ENCODE measurements around the gene OLFM2. TPM values are rescaled to one million over a fixed set of nuclear protein-coding genes. Genes with fewer than 3 reads are reported as not detected.

The OLFM2 gene
- polyA plus RNA-seq, 2 of the 4 experiments (the other 2 are of a cell fraction): 6.5 to 8.0 TPM

DNA sequence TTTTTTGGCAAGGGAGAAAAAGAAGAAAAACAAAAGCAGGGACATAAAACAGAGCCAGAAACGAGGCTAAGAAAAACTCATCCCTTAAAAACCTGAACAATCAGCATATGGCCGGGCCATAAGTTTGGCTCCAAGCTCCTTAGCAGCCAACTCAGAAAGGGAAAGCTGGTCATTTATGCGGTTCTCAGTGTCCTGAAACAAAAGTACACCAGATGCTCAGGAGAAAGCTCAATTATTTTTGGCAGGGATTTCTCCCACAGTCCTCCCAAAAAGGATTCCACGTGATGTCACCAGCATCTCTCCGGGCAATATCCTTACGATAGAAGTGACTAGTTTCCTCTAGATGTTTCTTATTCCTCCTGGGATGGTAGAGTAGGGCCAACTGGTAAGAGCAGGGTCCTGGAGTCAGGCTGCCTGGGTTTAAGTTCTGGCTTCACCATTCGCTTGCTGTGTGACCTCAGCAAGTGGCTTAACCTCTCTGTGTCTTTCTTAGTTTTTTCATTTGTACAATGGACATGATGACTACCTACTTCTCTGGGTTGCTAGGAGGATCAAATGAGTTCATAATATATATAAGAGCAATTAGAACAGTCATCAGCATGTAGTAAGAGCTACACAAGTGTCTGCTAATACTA lies 67.2 kb downstream of the OLFM2 start:
- DNase-seq (ENCODE audit: low read depth in 1 of 2, low spot score in 1 of 2) (no peak), ATAC-seq (no peak), FAIRE-seq (no peak)
- WGBS (ENCODE audit: missing lambda C conversion rate): 75% methylated on average over 7 of the region's 7 CpGs
- H3K27ac ChIP-seq: no peak overlapping the region
- no peaks in the 10 kb centered on the region for H3K9me3 ChIP-seq
- ChIA-PET POLR2A (interaction anchor here (0.7 kb wide), 1 partner anchor 39 kb away, joined by 4 read pairs; no protein-coding TSS in a partner anchor), CTCF (interaction anchor here (1.0 kb wide), 1 partner anchor 14 kb away, joined by 3 read pairs; no protein-coding TSS in a partner anchor)
- H3K4me2 ChIP-seq: no peak overlapping the region
- H3K4me3 ChIP-seq: no peak overlapping the region
- peak; percentile 18 for TF ChIP-seq ZFP36 (IDR thresholded peaks at IDR 0.05; ENCODE audit: borderline replicate concordance, partially characterized antibody)
- TF ChIP-seq, protein P1, sequence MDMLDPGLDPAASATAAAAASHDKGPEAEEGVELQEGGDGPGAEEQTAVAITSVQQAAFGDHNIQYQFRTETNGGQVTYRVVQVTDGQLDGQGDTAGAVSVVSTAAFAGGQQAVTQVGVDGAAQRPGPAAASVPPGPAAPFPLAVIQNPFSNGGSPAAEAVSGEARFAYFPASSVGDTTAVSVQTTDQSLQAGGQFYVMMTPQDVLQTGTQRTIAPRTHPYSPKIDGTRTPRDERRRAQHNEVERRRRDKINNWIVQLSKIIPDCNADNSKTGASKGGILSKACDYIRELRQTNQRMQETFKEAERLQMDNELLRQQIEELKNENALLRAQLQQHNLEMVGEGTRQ (IDR thresholded peaks at IDR 0.05): no peak
- TF ChIP-seq KDM1A (IDR thresholded peaks at IDR 0.05; ENCODE audit: low read depth): no peak
- TF ChIP-seq RFX5 (IDR thresholded peaks at IDR 0.05): no peak
- H3K4me1 ChIP-seq: no peaks in the 10 kb centered on the region

DNA sequence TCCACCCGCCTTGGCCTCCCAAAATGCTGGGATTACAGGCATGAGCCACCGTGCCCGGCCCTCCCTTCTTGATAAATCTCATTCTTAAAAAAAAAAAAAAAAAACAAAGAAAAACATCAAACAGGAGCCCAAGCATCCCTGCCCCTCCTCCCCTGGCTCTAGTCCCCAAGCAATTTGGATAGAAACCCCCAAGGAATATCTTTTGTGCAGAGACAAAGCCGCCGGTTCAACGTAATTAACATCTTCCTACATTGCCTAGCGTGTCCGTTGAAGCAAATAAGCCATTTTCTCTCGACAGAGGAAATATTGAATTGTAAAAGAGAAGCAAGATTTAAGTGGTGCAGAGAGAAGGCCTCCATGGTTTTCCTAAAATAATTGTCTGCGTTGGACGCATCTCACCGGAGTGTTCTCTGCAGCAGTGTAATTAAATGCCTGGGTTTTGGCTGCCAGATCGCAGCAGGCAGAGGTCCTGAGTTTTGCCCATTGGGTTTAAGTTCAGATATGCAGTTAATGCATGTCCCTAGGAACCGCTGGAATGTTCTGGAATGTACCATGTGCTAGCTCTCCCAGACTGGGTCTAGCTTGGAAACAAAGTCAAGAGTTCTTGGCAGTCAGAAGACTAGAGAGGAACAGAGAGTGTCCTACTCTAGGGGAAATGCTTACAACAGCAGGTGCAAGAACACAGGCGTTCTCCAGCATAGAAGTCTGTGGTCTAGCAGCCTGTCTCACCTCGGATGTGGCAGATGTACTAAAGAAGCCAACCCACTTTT lies 70.4 kb downstream of the OLFM2 start:
- Histone ChIP-seq H3K4me1 (no peaks in the 10 kb centered on the region), H3K9me3 (no peaks in the 10 kb centered on the region), H3K27ac (no peak overlapping the region), H3K4me3 (no peak overlapping the region), H3K4me2 (no peak overlapping the region)
- TF ChIP-seq ZSCAN20 (CRISPR knock-in tag; IDR thresholded peaks at IDR 0.05) (no peak), POLR2A (IDR thresholded peaks at IDR 0.05; ENCODE audit: low read length) (no peak), EHF (CRISPR knock-in tag; IDR thresholded peaks at IDR 0.05) (no peak), ZNF302 (CRISPR knock-in tag; IDR thresholded peaks at IDR 0.05) (no peak), FOXS1 (CRISPR knock-in tag; IDR thresholded peaks at IDR 0.05) (no peak), SMC3 (IDR thresholded peaks at IDR 0.05) (no peak), CEBPB (IDR thresholded peaks at IDR 0.05) (no peak), RAD21 (conservative IDR thresholded peaks at IDR 0.05 in 1 of 2, IDR thresholded peaks at IDR 0.05 in 1 of 2) (no peak), KDM5A (IDR thresholded peaks at IDR 0.05) (no peak), ZFP36 (IDR thresholded peaks at IDR 0.05; ENCODE audit: borderline replicate concordance, partially characterized antibody) (no peak), GATA3 (IDR thresholded peaks at IDR 0.05; ENCODE audit: borderline replicate concordance) (no peak), RCOR1 (IDR thresholded peaks at IDR 0.05; ENCODE audit: low read depth, low read length) (no peak)
- TF ChIP-seq, protein P2, sequence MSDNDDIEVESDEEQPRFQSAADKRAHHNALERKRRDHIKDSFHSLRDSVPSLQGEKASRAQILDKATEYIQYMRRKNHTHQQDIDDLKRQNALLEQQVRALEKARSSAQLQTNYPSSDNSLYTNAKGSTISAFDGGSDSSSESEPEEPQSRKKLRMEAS (IDR thresholded peaks at IDR 0.05): no peak
- TF ChIP-seq, protein P3, sequence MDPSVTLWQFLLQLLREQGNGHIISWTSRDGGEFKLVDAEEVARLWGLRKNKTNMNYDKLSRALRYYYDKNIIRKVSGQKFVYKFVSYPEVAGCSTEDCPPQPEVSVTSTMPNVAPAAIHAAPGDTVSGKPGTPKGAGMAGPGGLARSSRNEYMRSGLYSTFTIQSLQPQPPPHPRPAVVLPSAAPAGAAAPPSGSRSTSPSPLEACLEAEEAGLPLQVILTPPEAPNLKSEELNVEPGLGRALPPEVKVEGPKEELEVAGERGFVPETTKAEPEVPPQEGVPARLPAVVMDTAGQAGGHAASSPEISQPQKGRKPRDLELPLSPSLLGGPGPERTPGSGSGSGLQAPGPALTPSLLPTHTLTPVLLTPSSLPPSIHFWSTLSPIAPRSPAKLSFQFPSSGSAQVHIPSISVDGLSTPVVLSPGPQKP (IDR thresholded peaks at IDR 0.05; ENCODE audit: low read depth, low read length): no peak
- TF ChIP-seq, protein P1 (IDR thresholded peaks at IDR 0.05): no peak
- DNase-seq (ENCODE audit: low read depth in 1 of 2, low spot score in 1 of 2) (no peak), FAIRE-seq (no peak), ATAC-seq (no peak)
- 89% methylated on average over 16 of the region's 16 CpGs for WGBS (ENCODE audit: missing lambda C conversion rate)
- CTCF ChIA-PET: no interaction called here
- POLR2A ChIA-PET: interaction anchor here (0.7 kb wide), 1 partner anchor 250 kb away, joined by 9 read pairs; no protein-coding TSS in a partner anchor

DNA sequence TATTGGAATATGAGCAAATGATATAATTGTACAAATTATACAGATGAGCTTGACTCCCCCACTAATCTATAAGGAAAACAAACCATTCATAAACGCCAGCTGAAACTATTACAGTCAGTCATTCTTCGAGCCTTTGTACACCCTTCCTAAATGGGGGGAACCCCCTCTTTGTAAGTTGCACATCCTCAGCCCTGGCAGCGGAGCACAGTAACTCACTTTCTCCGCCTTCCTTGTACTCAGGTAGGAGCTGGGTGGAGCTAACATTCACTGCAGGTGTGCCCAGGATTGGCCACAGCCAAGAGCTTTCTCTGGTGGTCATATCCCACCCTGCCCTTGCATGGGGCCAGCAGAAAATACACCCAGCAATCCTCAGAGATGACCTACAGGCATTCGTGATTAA lies 72.6 kb downstream of the OLFM2 start:
- 69% methylated on average over 5 of the region's 5 CpGs for WGBS (ENCODE audit: missing lambda C conversion rate)
- ATAC-seq (no peak), DNase-seq (ENCODE audit: low read depth in 1 of 2, low spot score in 1 of 2) (no peak), FAIRE-seq (no peak)
- Histone ChIP-seq H3K9me3 (no peaks in the 10 kb centered on the region), H3K4me1 (no peaks in the 10 kb centered on the region), H3K4me3 (no peak overlapping the region), H3K27ac (no peak overlapping the region), H3K4me2 (no peak overlapping the region)
- CTCF ChIA-PET: no interaction called here
- TF ChIP-seq JUNB (IDR thresholded peaks at IDR 0.05) (no peak), EP300 (IDR thresholded peaks at IDR 0.05) (no peak), MYC (IDR thresholded peaks at IDR 0.05; ENCODE audit: borderline replicate concordance, low read length) (no peak), EHMT2 (IDR thresholded peaks at IDR 0.05; ENCODE audit: low read depth) (no peak), POLR2AphosphoS2 (conservative IDR thresholded peaks at IDR 0.05; ENCODE audit: low read length) (no peak), NPAS2 (CRISPR knock-in tag; IDR thresholded peaks at IDR 0.05; ENCODE audit: borderline replicate concordance) (no peak)
- TF ChIP-seq, protein P4, sequence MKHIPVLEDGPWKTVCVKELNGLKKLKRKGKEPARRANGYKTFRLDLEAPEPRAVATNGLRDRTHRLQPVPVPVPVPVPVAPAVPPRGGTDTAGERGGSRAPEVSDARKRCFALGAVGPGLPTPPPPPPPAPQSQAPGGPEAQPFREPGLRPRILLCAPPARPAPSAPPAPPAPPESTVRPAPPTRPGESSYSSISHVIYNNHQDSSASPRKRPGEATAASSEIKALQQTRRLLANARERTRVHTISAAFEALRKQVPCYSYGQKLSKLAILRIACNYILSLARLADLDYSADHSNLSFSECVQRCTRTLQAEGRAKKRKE (CRISPR knock-in tag; IDR thresholded peaks at IDR 0.05; ENCODE audit: low read depth): no peak
- POLR2A ChIA-PET: no interaction called here
